IMR-90 (cell line): ENCODE measurements around the gene GFY. TPM values are rescaled to one million over a fixed set of nuclear protein-coding genes. Genes with fewer than 3 reads are reported as not detected.

Experiments used
- ATAC-seq: fragments of 200-7000 bp; cut with Tn5 transposase; 2 replicates; pipeline ENCODE4 v1.9.1; 2020; ENCODE audit warnings: low read depth, mild to moderate bottlenecking, moderate library complexity
- BruUV-seq: library from RNA; stranded (reverse); fragments of 400-500 nt; replicated peaks from 2 replicates; lab custom pipeline; 2021; lab: Mats Ljungman, UMichigan
- CTCF ChIA-PET: fragments of 300-600 bp; formaldehyde crosslinking; extraction: SDS; loops from one replicate; lab custom pipeline; 2021; ENCODE audit warnings: antibody characterized with exemption; lab: Yijun Ruan, JAX
- POLR2A ChIA-PET: fragments of 300-600 bp; sonication (Branson Sonifier 250); formaldehyde crosslinking; loops from one replicate; lab custom pipeline; 2022; ENCODE audit warnings: antibody characterized with exemption; ENCODE audit not compliant: unreplicated experiment; lab: Charles Lee
- DNase-seq: peaks from one replicate; pipeline ENCODE4 v3.0.0; 2013
- H2AFZ ChIP-seq: replicated peaks from 2 replicates; pipeline ENCODE3; 2013; ENCODE audit warnings: low read length, mild to moderate bottlenecking; ENCODE audit not compliant: poor library complexity
- H2AK5ac ChIP-seq: 2 replicates; pipeline ENCODE4 v1.6.1; 2013; ENCODE audit warnings: low read depth, low read length, inconsistent platforms
- H2AK9ac ChIP-seq: replicated peaks from 2 replicates; pipeline ENCODE3; 2013; ENCODE audit warnings: mild to moderate bottlenecking, low read depth, low read length, moderate library complexity; ENCODE audit not compliant: poor library complexity
- H2BK120ac ChIP-seq: 2 replicates; pipeline ENCODE4 v1.6.1; 2013; ENCODE audit warnings: low read depth, low read length, inconsistent platforms
- H2BK15ac ChIP-seq: 3 replicates; pipeline ENCODE4 v1.6.1; 2013; ENCODE audit warnings: low read depth, low read length, inconsistent platforms
- H2BK20ac ChIP-seq: 2 replicates; pipeline ENCODE4 v1.6.1; 2013; ENCODE audit warnings: low read depth, mild to moderate bottlenecking, inconsistent platforms, low read length, moderate library complexity
- H2BK5ac ChIP-seq: 2 replicates; pipeline ENCODE4 v1.6.1; 2013; ENCODE audit warnings: mild to moderate bottlenecking, low read depth, low read length, inconsistent platforms; ENCODE audit not compliant: poor library complexity, severe bottlenecking
- H3K14ac ChIP-seq: replicated peaks from 2 replicates; pipeline ENCODE4 v1.6.1; 2013; ENCODE audit warnings: low read depth, low read length, inconsistent platforms
- H3K18ac ChIP-seq: 2 replicates; pipeline ENCODE4 v1.6.1; 2013; ENCODE audit warnings: low read depth, low read length, control low read depth
- H3K23ac ChIP-seq: 2 replicates; pipeline ENCODE4 v1.6.1; 2013; ENCODE audit warnings: low read depth, low read length, inconsistent platforms
- H3K27ac ChIP-seq: 2 replicates; pipeline ENCODE4 v1.5.1; 2013; ENCODE audit warnings: mild to moderate bottlenecking, control low read depth, low read length; ENCODE audit not compliant: insufficient read depth
- H3K27me3 ChIP-seq: 2 replicates; pipeline ENCODE4 v1.6.1; 2013; ENCODE audit warnings: low read length; ENCODE audit not compliant: control insufficient read depth, insufficient read depth
- H3K36me3 ChIP-seq: 2 replicates; pipeline ENCODE4 v1.6.1; 2013; ENCODE audit warnings: low read length, mixed read lengths; ENCODE audit not compliant: control insufficient read depth, insufficient read depth
- H3K4ac ChIP-seq: 2 replicates; pipeline ENCODE4 v1.6.1; 2013; ENCODE audit warnings: low read depth, low read length, inconsistent platforms
- H3K4me1 ChIP-seq: 2 replicates; pipeline ENCODE4 v1.6.1; 2013; ENCODE audit warnings: low read length, mixed read lengths; ENCODE audit not compliant: control insufficient read depth, insufficient read depth
- H3K4me2 ChIP-seq: 2 replicates; pipeline ENCODE4 v1.6.1; 2013; ENCODE audit warnings: low read depth, mild to moderate bottlenecking, control low read depth, low read length, moderate library complexity
- H3K4me3 ChIP-seq: 2 replicates; pipeline ENCODE4 v1.5.1; 2013; ENCODE audit warnings: low read depth, mild to moderate bottlenecking, control low read depth, low read length, moderate library complexity; ENCODE audit not compliant: insufficient read depth
- H3K56ac ChIP-seq: 2 replicates; pipeline ENCODE4 v1.6.1; 2013; ENCODE audit warnings: low read length, inconsistent platforms; ENCODE audit not compliant: insufficient read depth; ENCODE audit errors: extremely low read depth
- H3K79me1 ChIP-seq, 2 experiments: 2 replicates each; pipeline ENCODE4 v1.6.1; 2013; ENCODE audit warnings: low read length in 2 of 2, inconsistent platforms in 1 of 2, low read depth in 1 of 2
- H3K9ac ChIP-seq: 2 replicates; pipeline ENCODE4 v1.6.1; 2013; ENCODE audit warnings: low read depth, low read length, control low read depth
- H3K9me1 ChIP-seq: 2 replicates; pipeline ENCODE4 v1.6.1; 2013; ENCODE audit warnings: low read length, inconsistent platforms; ENCODE audit not compliant: insufficient read depth
- H3K9me3 ChIP-seq: 2 replicates; pipeline ENCODE4 v1.6.1; 2013; ENCODE audit warnings: low read length; ENCODE audit not compliant: control insufficient read depth, insufficient read depth
- H4K20me1 ChIP-seq: 2 replicates; pipeline ENCODE4 v1.6.1; 2013; ENCODE audit warnings: low read length, inconsistent platforms; ENCODE audit not compliant: insufficient read depth
- H4K5ac ChIP-seq: 2 replicates; pipeline ENCODE4 v1.6.1; 2013; ENCODE audit warnings: mild to moderate bottlenecking, low read depth, low read length, control low read depth
- H4K8ac ChIP-seq, 2 experiments: 2 replicates each; pipeline ENCODE4 v1.6.1; 2013; ENCODE audit warnings: low read depth in 2 of 2, low read length in 2 of 2, control low read depth in 1 of 2, inconsistent platforms in 1 of 2
- H4K91ac ChIP-seq: 2 replicates; pipeline ENCODE4 v1.6.1; 2013; ENCODE audit warnings: low read depth, low read length, inconsistent platforms; ENCODE audit not compliant: insufficient read depth
- CEBPB ChIP-seq: IDR thresholded peaks from 2 replicates; pipeline ENCODE4 v1.6.1; 2012; ENCODE audit warnings: low read depth, low read length, improper control_type of control experiment
- CHD1 ChIP-seq: IDR thresholded peaks from 2 replicates; pipeline ENCODE4 v1.6.1; 2012; ENCODE audit warnings: low read depth, low read length, improper control_type of control experiment
- CTCF ChIP-seq: conservative IDR thresholded peaks from 2 replicates; pipeline ENCODE4 v1.5.1; 2012; ENCODE audit warnings: mild to moderate bottlenecking, low read depth, low read length, improper control_type of control experiment
- ELK1 ChIP-seq: fragments of 150-350 bp; IDR thresholded peaks from 2 replicates; pipeline ENCODE4 v1.6.1; 2016; ENCODE audit warnings: low read depth, mild to moderate bottlenecking, low read length, moderate library complexity, borderline replicate concordance
- POLR2A ChIP-seq: IDR thresholded peaks from 2 replicates; pipeline ENCODE4 v1.6.1; 2012; ENCODE audit warnings: mild to moderate bottlenecking, low read depth, low read length
- RAD21 ChIP-seq: IDR thresholded peaks from 2 replicates; pipeline ENCODE4 v1.6.1; 2012; ENCODE audit warnings: low read length, improper control_type of control experiment
- RCOR1 ChIP-seq: IDR thresholded peaks from 2 replicates; pipeline ENCODE4 v1.6.1; 2012; ENCODE audit warnings: mild to moderate bottlenecking, low read length, improper control_type of control experiment; ENCODE audit not compliant: insufficient replicate concordance
- RFX5 ChIP-seq: IDR thresholded peaks from 2 replicates; pipeline ENCODE4 v1.8.0; 2012; ENCODE audit warnings: low read depth, mild to moderate bottlenecking, low read length, moderate library complexity
- SMC3 ChIP-seq: fragments of 150-350 bp; IDR thresholded peaks from 2 replicates; pipeline ENCODE4 v1.6.1; 2016; ENCODE audit warnings: low read depth, mild to moderate bottlenecking, antibody characterized with exemption, low read length, moderate library complexity
- WGBS, 2 experiments: methylation state at CpG; one replicate each; pipeline versions ENCODE4 v1.1.5 to v1.1.7; 2013; ENCODE audit warnings: missing lambda C conversion rate in 2 of 2; ENCODE audit not compliant: insufficient read length in 1 of 2; ENCODE audit errors: extremely low coverage in 2 of 2; 5-methylcytosine and 5-hydroxymethylcytosine counted together
- dilution Hi-C: fragments of 300-500 bp; cut with HindIII; formaldehyde crosslinking; loops from one replicate; pipeline ENCODE4 v1.14.3; 2018; ENCODE audit warnings: low sequenced_read_pairs; ENCODE audit not compliant: unreplicated experiment
- in situ Hi-C: fragments of 300-500 bp; cut with MboI; formaldehyde crosslinking; loops from 3 replicates; pipeline ENCODE4 v1.14.3; 2019; ENCODE audit warnings: low sequenced_read_pairs, inconsistent platforms, mixed read lengths
- intact Hi-C: fragments of 100-400 bp; cut with micrococcal nuclease; formaldehyde crosslinking; loops from 2 replicates; pipeline ENCODE4 v1.10.0; 2022
- polyA plus RNA-seq, 3 experiments: library from polyadenylated mRNA; depleted of rRNA; stranded (reverse); fragments of >200 nt; gene quantifications; 2 replicates each; pipeline ENCODE4 v1.2.3, GENCODE V29; 2012; ENCODE audit warnings: low replicate concordance in 1 of 3
- total RNA-seq: library from RNA; depleted of rRNA; stranded (reverse); fragments of >200 nt; gene quantifications from 2 replicates; pipeline ENCODE4 v1.2.3, GENCODE V29; 2012

The GFY gene
- total and polyA plus RNA-seq, 2 of the 4 experiments (the other 2 are of a cell fraction), result not detected

- in situ Hi-C loops, result no loop called here
- no peak; the same call in 1 of the 2 replicates for ATAC-seq
- no peak for DNase-seq
Observed at GRCh38 chr19:49468746-49469447, 43.7 kb downstream of the GFY start.

More at GRCh38 chr19:49468746-49469447, 43.7 kb downstream of the GFY start:
- dilution Hi-C loops (no loop called here), intact Hi-C loops (no loop called here)
- 84% methylated on average over 6 of the region's 15 CpGs; no CpG with 5 or more reads in 1 of the 2 experiments for WGBS, 2 experiments
- Histone ChIP-seq H2BK120ac (no peak overlapping the region), H3K4ac (no peak overlapping the region), H4K91ac (no peak overlapping the region), H2AFZ (no peak overlapping the region), H3K4me1 (peaks cover 4% of the 10 kb centered on the region; the same call in 1 of the 2 replicates), H3K9me3 (no peaks in the 10 kb centered on the region), H2BK5ac (no peak overlapping the region), H3K79me1 (no peaks in the 10 kb centered on the region), H3K27ac (no peak overlapping the region), H2BK15ac (no peak overlapping the region), H3K36me3 (peaks cover 5% of the 10 kb centered on the region; the same call in 1 of the 2 replicates), H3K9me1 (peaks cover 7% of the 10 kb centered on the region; the same call in 1 of the 2 replicates), H3K4me2 (no peak overlapping the region), H3K56ac (no peak overlapping the region), H4K5ac (no peak overlapping the region), H3K9ac (no peak overlapping the region), H2AK9ac (peak overlapping the region; percentile 78), H2BK20ac (no peak overlapping the region), H2AK5ac (peak overlapping the region; percentile 8; the same call in 1 of the 2 replicates), H4K8ac (peak overlapping the region in 1 of 2 experiments; percentile 49; a peak in 1 of 4 replicates), H4K20me1 (no peaks in the 10 kb centered on the region), H3K23ac (no peak overlapping the region), H3K18ac (no peak overlapping the region), H3K14ac (no peak overlapping the region), H3K4me3 (no peak overlapping the region), H3K27me3 (no peaks in the 10 kb centered on the region)
- ChIA-PET POLR2A (no interaction called here), CTCF (no interaction called here)
- TF ChIP-seq POLR2A (no peak), CTCF (no peak), RFX5 (no peak), RAD21 (no peak), ELK1 (no peak), CEBPB (no peak), CHD1 (no peak), RCOR1 (no peak), SMC3 (no peak)
- no TSS peak for BruUV-seq
